ENCODE results near the gene FGF22. TPM values are rescaled to one million over a fixed set of nuclear protein-coding genes. Genes with fewer than 3 reads are reported as not detected.
A peak's percentile ranks its signal among the peaks of the same experiment; 100 is the strongest.

Gene FGF22
- total RNA-seq, 1 donor from 2014 or later = not detected

DNA sequence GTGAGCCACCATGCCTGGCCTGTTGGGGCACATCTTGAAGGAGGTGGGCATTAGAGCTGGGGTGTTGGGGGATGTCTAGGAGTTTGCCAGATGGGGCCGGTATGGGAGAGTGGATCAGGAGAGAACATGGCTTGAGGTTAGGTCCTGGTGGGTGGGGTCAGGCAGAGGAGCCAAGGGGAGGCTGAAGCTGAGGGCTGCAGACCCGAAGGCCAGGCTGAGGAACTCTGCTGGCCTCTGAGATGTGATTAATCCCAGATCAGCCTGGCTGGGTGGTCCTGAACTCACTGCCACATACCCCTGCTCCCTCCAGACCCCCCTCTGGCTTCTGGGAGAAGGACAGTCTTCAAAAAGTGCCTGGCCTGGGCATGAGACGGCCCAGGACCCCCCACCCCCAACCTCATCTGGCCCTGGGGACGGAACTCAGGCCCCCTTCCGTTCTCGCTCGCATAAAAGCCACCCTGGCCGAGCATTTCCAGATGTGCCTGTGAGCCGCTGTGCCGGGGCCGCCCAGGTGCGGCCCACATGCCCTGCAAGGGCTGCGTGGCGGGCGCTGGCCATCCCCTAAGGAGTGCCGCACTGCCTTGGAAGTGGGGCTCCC is 39.2 kb downstream of the FGF22 start:
- Mint-ChIP-seq H3K27me3 (ENCODE audit: unreplicated experiment) (peaks cover 8% of the 10 kb centered on the region), H3K4me3 (ENCODE audit: unreplicated experiment) (peak overlapping the region; percentile 83), H3K9me3 (ENCODE audit: unreplicated experiment) (no peaks in the 10 kb centered on the region), H3K36me3 (ENCODE audit: low read depth, unreplicated experiment) (no peaks in the 10 kb centered on the region), H3K27ac (ENCODE audit: unreplicated experiment) (no peak overlapping the region), H3K4me1 (ENCODE audit: unreplicated experiment) (peaks cover 2% of the 10 kb centered on the region)
- DNase-seq (ENCODE audit: low spot score) = no peak
- TF ChIP-seq, protein P1, sequence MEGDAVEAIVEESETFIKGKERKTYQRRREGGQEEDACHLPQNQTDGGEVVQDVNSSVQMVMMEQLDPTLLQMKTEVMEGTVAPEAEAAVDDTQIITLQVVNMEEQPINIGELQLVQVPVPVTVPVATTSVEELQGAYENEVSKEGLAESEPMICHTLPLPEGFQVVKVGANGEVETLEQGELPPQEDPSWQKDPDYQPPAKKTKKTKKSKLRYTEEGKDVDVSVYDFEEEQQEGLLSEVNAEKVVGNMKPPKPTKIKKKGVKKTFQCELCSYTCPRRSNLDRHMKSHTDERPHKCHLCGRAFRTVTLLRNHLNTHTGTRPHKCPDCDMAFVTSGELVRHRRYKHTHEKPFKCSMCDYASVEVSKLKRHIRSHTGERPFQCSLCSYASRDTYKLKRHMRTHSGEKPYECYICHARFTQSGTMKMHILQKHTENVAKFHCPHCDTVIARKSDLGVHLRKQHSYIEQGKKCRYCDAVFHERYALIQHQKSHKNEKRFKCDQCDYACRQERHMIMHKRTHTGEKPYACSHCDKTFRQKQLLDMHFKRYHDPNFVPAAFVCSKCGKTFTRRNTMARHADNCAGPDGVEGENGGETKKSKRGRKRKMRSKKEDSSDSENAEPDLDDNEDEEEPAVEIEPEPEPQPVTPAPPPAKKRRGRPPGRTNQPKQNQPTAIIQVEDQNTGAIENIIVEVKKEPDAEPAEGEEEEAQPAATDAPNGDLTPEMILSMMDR (IDR thresholded peaks at IDR 0.05; ENCODE audit: unreplicated experiment) = no peak

DNA sequence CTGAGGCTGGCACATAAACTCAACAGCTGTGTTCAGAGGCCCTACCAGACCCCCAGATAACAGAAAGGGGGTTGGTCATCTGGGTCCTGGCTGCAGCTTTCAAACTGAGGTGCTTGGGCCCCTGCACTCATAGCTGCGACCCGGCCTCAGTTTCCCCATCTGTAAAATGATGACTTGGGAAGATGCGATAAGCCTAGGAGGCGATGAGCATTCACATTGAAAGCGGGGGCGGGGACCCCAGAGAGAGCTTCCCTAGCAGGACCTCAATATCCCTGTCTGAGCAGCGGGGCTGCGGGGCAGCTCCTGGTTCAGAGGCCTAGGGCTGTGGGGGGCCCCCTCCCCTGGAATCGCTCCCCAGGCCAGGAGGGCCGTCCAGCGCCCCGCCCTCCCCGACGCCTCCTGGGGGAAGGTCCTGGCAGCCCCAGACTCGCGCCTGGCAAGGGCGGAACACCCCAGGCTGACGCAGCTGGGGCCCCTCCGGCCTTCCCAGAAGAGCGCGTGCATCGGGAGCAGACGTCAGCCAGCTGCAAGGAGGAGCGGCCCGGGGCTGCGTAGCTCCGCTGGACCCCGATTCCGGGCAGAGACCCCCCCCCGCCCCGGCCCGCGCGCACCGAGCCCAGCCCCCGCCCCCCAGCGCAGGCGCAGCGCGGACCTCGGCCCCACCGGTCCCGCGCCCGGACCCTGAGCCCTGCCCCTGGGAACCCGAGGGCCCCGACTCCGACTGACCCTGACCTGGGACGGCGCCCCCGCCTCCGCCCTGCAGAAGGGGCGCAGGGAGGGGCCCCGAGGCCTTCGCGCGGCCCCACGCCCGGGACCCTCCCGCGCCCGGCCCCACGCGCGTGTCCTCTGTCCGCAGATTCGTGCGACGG is 40.0 kb downstream of the FGF22 start:
- TF ChIP-seq, protein P1 (IDR thresholded peaks at IDR 0.05; ENCODE audit: unreplicated experiment) = no peak

DNA sequence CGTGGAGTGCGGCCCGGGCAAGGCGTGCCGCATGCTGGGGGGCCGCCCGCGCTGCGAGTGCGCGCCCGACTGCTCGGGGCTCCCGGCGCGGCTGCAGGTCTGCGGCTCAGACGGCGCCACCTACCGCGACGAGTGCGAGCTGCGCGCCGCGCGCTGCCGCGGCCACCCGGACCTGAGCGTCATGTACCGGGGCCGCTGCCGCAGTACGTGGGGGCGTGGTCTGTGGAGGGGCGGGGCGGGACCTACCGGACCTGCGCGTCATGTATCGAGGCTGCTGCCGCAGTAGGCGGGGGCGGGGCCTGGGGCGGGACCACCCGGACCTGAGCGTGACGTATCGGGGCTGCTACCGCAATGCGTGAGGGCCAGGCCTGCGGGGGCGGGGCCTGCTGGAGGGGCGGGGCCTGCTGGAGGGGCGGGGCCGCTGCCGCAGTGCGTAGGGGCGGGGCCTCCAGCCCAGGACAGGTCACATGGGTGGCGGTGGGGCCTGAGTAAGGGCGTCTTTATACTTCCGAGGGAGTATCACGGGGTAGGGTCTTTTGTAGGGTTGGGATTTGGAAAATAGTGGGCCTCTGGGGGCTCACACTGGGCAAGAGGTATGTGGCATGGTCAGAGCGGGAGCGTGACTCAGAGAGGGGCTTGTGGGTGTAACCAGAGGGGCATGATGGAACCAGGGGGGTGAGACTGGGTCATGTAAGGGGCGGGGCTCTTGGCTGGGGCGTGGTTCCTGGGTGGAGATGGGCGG is 40.8 kb downstream of the FGF22 start:
- Mint-ChIP-seq H3K9me3 (ENCODE audit: unreplicated experiment) (no peaks in the 10 kb centered on the region), H3K27me3 (ENCODE audit: unreplicated experiment) (peaks cover 4% of the 10 kb centered on the region), H3K36me3 (ENCODE audit: low read depth, unreplicated experiment) (no peaks in the 10 kb centered on the region), H3K4me3 (ENCODE audit: unreplicated experiment) (peak overlapping the region; percentile 93), H3K4me1 (ENCODE audit: unreplicated experiment) (peaks cover 2% of the 10 kb centered on the region), H3K27ac (ENCODE audit: unreplicated experiment) (peak overlapping the region; percentile 91)
- peak; percentile 100 for DNase-seq (ENCODE audit: low spot score)
- TF ChIP-seq, protein P1 (IDR thresholded peaks at IDR 0.05; ENCODE audit: unreplicated experiment) = no peak

More for the DNA sequence above, 40.0 kb downstream of the FGF22 start:
- Mint-ChIP-seq H3K27me3 (ENCODE audit: unreplicated experiment) (peaks cover 8% of the 10 kb centered on the region), H3K27ac (ENCODE audit: unreplicated experiment) (no peak overlapping the region), H3K36me3 (ENCODE audit: low read depth, unreplicated experiment) (no peaks in the 10 kb centered on the region), H3K4me1 (ENCODE audit: unreplicated experiment) (peaks cover 2% of the 10 kb centered on the region), H3K9me3 (ENCODE audit: unreplicated experiment) (no peaks in the 10 kb centered on the region), H3K4me3 (ENCODE audit: unreplicated experiment) (peak overlapping the region; percentile 83)
- peak; percentile 45 for DNase-seq (ENCODE audit: low spot score)

DNA sequence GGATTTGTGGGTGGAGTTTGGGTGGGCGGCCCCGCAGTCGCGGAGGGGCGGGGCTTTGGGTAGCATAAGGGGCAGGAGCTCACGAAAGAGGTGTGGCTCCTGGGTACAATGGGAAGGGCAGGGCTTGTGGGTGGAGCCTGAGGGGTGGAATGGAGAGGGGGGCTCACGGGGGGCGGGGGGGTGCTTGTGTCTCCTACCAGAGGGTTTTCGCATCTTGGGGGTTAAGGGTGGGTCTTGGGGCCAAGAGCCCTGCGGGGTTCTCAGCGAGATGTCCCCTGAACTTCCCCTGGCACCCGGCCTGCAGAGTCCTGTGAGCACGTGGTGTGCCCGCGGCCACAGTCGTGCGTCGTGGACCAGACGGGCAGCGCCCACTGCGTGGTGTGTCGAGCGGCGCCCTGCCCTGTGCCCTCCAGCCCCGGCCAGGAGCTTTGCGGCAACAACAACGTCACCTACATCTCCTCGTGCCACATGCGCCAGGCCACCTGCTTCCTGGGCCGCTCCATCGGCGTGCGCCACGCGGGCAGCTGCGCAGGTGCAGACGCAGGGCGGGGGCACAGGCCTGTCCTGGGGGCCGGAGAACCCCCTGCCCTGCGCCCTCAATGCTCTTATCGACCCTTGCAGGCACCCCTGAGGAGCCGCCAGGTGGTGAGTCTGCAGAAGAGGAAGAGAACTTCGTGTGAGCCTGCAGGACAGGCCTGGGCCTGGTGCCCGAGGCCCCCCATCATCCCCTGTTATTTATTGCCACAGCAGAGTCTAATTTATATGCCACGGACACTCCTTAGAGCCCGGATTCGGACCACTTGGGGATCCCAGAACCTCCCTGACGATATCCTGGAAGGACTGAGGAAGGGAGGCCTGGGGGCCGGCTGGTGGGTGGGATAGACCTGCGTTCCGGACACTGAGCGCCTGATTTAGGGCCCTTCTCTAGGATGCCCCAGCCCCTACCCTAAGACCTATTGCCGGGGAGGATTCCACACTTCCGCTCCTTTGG is 41.6 kb downstream of the FGF22 start:
- Mint-ChIP-seq H3K27me3 (ENCODE audit: unreplicated experiment) (peaks cover 3% of the 10 kb centered on the region), H3K36me3 (ENCODE audit: low read depth, unreplicated experiment) (no peaks in the 10 kb centered on the region), H3K9me3 (ENCODE audit: unreplicated experiment) (no peaks in the 10 kb centered on the region), H3K4me3 (ENCODE audit: unreplicated experiment) (peak overlapping the region; percentile 93), H3K27ac (ENCODE audit: unreplicated experiment) (no peak overlapping the region), H3K4me1 (ENCODE audit: unreplicated experiment) (peaks cover 2% of the 10 kb centered on the region)
- peak; percentile 91 for DNase-seq (ENCODE audit: low spot score)
- TF ChIP-seq, protein P1 (IDR thresholded peaks at IDR 0.05; ENCODE audit: unreplicated experiment) = no peak
